Suppressor macrophage (primary cell): ENCODE results near the gene FAM120A.

Experiments used
- DNase-seq, 4 experiments: peaks; one replicate each; pipeline ENCODE4 v3.0.0-alpha.2; 2020 to 2022

Gene FAM120A

DNA sequence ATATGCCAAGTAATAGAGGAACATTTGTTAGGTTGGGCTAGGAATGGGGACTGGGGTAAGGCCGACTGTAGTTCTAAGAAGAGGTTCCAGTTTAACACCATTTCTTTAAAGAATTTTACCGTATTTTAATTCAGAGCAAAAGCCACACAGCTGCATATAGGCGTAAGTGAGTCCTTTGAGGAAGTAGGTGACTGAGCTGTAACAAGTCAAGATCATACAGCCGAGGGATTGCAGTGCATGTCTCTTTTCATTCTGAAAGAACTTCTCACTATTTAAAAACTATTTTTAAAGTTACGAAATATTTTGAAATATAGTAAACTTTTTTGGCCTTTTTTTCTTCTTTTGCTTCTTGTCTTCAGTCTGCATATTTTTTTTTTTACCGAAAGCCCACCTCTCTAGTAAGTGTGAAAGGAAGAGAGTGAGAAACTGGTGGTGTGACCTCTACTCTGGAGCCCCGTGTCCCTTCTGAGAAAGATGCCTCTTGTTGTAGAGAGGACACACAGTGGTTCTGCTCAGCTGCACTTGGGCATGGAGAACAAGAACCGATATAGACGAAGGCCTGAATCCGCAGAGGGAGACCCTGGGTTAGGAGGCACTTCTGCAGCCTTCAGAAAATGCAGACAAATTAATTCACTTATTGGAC lies 60.8 kb downstream of the FAM120A start:
- peak; percentile 56 to 80 (median 70) for DNase-seq

DNA sequence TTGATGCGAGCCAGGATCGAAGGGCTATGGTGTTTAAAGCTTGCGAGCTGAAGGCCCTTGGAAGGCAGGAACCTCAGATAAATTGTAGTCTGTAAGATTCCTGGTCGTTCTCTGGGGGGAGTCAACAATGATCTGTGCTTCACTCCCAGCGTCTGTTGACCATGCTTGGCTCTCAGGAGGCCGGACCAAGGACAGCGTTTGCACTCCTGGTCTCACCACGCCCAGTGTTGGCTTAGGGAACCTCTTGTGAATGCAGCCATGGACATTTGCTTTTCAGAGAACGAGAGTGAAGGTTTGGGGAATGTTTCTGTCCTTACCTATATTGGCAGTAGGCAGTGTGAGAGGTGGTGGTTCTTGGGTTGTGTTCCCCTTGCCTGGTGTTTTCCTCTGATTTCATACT lies 62.1 kb downstream of the FAM120A start:
- no peak for DNase-seq

DNA sequence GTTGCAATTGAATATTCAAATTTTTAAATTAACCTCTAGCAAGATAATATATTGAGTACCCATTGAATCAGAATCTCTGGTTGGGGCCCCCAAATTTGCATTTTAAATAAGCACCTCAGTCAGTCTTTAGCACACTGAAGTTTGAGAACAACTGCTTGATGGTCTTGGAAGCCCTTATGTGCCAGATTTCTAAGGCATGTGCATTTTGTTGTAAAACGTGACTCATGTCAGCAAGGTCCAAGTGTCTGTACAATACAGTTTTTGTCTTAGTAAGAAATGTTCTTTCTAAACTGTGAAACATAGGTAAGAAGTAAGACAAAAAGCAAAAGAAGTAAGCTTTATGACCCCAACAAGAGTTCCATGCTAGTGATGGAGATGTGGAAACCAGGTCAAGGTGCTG lies 65.8 kb downstream of the FAM120A start:
- no peak for DNase-seq

DNA sequence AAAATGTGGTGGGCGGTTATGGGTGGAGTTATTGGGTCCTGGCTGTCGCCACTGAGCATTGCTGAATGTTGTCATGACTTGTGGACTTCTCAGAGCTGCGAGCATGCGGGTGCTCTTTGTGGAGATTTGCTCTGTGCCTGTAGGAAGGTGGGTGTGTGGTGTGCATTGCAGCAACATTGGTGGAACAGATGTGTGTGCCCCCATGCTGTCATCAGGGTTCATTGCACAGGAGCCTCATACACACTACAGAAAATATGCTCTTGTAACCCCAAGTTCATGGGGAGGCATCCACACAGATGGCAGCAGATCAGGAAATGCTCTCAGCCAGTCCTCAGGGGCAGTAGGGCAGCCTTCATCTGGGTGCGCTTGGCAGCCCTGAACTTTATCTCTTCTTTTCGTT lies 69.0 kb downstream of the FAM120A start:
- peak in 3 of 4 experiments; percentile 20 to 27 (median 23) for DNase-seq

DNA sequence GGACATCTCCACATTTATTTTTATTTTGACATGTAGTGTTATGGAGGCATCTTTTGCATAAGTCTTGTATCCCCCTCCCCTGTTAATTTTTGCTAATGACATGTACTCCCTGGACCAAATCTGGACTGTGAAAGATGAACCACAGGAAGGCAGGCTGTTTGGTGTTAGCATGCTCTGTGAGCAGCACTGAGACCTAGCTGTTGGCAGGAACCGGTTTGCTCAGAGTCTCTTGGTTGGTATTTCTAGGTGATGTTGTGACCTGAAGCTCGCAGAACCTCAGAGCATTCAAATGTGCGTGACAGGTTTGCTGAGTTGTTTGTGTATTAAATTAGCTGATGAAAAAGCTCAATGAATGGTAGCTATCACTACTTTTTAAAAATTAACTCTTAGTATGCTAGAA lies 71.3 kb downstream of the FAM120A start:
- DNase-seq = no peak

DNA sequence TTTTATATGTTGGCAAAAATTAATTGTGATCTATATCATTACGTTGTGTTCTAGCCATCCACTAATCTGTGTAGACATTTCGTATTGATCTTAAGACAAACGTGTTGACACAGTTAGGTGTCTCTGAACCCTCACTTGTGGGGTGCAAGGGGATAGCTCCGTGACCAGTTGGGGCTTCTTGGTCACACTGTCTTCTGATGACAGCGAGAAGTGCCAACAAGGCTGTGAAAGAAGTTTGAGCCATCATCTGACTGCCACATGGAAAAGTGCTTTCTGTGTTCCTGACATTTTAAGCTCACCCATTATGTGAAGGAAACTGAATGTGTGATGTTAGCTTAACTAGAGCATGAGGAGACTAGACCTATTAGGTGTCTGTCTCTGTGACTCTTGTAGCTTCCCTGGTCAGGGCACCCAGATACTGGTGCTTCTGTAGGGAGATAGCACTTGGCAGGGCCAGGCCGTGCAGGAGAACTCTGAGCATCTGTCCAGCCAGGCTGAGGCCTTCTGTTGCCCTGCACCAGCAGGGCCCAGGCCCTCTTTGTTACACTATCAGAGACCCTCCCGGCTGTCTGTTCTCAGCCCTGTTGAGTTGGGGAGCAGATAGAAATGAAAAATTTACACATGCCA lies 72.1 kb downstream of the FAM120A start:
- no peak for DNase-seq

DNA sequence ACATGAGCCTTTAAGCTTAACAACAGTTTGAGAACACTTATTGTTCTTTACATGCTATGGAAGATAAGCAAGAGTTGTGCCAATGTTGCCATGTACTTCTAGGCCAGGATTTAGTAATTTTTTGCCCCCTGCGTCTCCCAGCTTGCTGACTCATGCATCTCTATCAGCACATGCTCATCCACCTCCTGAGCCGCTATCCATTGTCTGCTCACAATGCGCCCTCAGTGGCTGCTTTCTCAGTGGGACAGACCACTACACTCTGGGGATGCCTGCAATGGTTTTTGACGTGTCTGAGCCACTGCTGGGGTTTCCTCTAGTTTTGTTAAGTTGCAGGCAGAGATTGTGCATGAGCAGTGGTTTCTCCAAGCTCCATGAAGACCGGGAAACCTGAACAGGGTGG lies 74.0 kb downstream of the FAM120A start:
- DNase-seq = no peak

DNA sequence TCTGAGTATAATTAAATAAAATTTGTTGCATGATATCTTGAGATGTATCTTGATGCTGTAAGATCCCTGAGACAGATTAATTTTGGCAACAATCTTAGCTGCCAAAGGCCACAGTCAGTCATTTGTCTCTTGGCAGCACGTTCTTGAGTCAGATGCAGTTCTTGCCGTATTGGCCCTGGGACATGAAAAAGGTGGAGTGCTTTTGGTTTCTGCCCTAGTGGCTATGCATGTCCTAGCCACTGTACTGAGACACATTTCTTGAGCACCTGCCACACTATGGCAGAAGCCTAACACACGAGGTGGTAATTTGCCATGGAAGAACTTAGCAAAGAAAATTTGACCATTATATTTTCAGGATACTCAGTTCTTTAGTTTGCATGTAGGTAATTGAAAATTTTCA lies 79.9 kb downstream of the FAM120A start:
- DNase-seq = no peak

DNA sequence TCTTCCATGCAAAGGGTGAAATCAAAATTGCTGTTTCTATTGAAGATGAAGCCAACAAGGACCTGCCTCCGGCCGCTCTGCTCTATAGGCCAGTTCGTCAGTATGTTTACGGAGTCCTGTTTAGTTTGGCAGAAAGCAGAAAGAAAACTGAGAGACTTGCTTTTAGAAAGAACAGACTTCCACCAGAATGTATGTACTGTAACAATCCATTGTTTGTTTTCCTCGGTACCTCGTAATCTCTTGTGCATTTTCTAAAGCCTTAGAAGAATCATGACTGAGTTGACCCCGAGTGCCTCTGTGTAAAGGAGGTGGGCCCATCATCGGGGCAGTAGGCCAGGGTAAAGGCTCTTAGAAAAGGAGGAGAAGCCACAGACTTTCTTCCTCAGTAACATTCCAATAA lies 80.7 kb downstream of the FAM120A start:
- no peak for DNase-seq

DNA sequence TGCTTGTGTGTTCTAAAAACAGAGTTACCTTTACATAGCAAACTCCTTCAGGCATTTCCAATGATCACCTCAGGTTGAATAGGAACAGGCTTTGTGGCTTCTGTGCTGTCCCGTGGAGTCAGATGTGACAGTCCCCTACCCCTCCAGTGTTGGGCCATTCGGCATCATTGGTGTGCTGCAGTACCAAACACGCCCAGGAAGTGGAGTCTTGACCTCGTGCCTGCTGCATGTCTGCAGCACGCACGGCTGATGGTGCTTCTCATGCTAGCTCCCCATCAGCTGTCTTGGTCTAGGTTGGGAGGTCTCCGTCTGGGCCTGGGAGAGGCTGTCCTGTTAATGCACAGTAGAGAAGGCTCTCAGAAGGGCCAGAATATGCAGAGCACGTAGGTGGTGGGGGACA lies 82.4 kb downstream of the FAM120A start:
- DNase-seq = no peak

DNA sequence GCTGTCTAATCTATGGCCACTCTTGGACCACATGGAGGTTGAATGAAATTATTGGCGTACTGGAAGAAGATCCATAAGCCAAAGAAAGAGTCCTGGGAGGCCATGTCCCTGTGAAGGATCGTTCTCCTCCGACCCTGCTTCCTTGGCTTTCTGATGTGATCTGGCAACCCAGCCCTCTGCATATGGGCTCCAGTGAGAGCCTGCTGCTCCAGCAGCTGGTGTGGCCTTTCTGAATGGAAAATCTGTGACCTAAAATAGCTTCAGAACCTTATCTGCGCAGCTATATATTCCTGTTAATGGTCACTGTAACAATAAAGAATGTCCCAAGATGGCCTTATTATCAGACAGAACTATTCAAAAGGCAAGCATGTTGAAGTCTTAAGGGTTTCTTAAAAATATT lies 84.7 kb downstream of the FAM120A start:
- DNase-seq = no peak

DNA sequence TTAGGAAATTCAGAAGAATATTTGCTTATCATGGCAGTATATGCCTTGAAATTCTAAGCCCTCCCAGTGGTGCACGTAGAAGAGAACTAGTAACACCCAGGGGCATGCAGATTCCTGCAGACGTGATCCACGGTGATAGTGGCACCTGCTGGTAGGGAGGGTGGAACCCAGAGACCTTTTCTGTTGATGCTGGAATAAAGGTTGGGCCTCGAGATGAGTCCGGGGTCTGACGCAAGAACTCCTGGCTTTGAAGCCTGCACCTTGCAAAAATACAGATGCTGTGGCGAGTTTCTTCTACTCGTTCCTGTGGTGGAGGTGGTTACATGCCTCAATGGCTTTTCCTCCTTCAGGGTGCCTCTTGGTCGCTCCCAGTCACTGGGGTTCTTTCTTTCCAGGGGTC lies 85.4 kb downstream of the FAM120A start:
- DNase-seq = no peak

DNA sequence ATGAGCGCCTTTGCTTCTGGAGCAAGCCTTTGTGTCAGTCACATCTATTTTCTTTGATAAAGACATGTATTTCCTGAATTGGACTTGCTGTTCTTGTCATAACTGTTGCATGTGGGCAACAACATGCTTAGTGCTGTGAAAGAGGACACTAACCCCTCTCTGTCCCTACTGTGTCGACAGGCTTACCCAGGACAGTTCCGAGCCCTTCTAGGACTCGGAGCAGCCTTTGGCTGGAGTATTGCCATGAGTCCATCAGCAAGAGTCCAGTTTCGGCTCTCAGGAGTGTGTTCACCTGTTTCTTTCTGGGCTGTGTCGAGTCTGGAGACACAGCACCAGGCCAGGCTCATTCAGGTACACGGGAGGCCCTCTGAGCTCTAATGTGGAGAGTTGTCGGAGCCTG lies 88.8 kb downstream of the FAM120A start:
- DNase-seq = no peak

DNA sequence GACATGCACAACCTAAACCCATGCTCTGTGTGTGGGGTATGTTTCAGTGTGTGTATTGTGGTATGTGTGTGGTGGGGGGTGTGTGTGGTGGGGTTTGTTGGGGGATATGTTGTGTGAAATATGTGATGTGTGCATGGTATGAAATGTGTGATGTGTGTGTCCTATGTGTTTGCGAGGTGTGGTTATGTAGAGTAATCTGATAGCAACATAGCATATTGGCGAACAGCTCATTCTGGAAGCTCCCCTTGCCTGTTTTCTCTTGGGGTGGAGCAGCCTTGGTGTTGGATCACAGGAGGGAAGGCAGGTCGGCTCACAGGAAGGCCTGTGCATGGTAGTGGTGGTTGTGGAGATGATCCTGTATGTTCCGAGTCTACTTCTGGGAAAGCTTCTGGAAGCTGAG lies 89.5 kb downstream of the FAM120A start:
- DNase-seq = no peak

DNA sequence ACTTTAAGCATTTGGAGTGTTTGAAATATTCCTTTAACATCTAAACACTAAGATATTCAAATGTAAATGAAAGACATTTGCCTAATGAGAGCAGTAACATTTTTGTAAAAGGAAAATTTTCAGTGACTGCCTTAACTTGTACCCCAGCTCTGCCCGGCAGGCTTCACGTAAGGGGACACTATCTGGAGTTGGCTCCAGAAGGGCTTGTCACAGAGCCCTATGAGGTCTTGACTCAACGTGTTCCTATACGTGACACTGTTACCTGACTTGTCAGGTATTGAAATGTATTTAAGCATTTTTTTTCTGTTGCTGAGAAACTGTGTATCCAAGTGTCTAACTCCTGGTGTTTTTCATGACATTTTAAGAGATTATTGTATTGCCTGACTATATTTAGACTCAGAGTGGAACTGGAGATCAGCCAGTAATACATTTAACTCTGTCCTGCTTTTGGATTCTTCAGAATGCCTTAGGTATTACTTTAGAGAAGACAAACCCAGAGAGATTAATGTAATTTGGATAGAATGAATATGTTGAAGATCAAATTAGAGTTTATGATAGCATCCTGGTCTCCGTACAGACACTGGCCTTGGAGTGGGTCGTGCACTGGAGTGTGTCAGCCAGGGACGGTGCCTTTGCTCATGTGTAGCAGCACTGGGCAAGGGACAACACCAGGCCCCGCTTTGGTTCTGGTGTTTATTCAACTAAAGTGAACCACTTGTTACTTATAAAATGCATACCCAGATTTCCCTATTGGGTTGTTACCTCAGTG lies 90.3 kb downstream of the FAM120A start:
- DNase-seq = no peak

DNA sequence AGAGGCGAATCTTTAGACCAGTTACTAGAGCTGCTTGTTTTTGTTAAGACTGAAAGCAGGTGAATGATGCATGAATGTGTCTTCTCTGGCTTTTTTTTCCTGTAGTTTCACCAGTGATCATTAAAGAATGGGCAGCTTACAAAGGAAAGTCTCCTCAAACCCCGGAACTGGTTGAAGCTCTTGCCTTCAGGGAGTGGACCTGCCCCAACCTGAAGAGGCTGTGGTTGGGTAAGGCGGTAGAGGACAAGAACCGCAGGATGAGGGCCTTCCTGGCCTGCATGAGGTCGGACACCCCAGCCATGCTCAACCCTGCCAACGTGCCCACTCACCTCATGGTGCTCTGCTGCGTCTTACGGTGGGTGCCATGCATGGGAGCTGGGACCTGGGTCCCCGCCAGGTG lies 91.6 kb downstream of the FAM120A start:
- DNase-seq = no peak

DNA sequence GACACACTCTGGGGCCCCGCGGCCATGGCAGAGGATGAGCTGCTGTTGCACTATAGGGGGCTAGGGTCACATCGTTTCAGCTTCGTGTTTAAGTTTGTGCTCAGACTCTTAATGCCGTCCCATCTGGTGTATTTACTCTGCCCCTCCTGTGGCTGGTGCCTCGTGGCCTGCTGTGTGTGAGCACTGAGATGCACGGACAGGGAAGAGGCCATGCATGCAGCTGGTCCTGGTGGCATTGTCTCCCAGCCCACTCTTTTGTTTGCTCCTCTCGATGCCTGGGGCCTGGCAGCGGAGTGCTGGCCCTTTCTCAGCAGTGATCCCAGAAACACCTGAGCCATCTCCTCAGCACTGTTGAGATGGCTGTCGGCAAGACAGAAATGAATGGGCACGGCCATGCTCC lies 94.9 kb downstream of the FAM120A start:
- DNase-seq = no peak

DNA sequence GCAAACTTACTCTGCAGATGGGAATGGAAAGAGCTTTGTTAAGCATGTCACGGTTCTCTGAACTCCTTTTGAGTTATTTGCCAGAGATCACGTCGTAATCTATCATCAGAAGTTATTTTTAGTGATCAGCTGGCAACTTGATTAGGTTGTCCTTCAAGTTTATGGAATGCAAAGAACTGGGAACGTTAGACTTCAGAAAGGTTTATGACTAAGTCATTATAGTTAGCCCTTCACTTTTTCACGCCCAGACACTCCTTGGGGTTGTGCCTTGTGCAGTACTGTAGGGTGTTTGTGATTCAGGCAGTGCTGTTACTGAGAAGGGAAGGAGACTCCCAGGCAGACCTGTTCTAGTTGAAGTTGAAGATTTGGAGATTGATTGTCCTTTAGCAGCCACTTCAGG lies 98.1 kb downstream of the FAM120A start:
- DNase-seq = no peak

DNA sequence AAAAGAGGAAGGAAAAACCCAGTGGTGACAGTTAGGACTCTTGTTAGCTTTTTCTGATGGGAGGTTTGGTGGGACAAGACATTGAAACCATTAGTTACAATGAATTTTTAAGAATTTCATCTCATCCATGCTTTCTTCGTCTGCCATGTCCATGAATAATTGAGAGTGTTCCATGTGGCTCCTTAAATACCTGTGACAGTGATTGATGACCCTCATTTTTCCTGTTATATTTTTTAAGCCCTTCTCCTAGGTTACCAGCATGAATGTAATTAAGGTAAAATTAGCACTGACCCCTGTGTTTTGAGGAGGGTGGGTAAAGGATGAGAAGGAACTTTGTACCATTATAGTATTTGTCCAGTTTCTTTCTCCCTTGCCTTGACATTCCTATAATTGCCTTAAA lies 101.4 kb downstream of the FAM120A start:
- peak in 1 of 4 experiments; percentile 12 for DNase-seq

DNA sequence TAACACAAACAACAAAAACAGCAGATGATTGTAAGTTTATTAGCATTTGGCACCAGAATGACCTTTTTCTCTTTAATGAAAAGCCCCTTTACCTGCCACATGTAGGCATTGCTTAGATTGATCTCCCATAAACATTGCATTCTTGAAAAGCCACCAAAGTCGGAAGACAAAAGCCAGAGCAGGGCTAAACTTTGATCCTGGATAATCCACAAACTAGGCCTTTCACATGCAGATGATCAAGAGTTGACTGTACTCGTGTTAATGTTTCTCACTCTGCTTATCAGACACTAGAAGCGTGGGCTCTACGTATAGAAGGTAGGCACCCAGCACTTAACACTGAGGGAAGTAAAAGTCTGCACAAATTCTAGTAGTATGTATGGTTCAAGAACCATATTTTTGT lies 103.9 kb downstream of the FAM120A start:
- DNase-seq = no peak

DNA sequence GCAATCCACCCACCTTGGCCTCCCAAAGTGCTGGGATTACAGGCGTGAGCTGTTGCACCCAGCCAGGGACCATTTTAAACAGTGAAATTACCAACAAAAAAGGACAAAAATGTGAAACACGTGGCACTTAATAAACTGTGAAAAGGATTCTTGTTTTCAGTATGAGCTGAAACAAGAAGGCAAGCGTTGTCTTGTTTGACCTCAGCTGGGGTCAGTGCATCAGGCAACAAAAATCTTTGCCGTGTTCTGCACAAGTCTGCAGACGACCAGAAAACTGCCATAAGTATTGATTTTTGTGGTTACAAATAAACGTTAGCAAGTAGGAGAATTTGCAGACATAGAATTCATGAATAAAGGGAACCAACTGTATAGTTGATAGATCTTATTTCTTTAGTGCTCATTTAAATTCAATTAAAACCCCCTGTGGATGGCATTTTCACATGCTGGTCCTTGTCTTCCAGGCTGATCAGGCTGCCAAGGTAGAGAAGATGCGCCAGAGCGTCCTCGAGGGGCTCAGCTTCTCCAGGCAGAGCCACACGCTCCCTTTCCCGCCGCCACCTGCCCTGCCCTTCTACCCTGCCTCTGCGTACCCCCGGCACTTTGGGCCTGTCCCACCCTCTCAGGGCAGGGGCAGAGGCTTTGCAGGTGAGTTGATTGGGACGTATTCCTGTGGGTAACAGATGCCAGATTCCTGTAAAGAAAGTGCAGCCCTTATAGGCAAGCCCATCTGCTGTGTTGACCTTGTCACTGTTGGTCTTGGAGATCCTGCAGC lies 106.1 kb downstream of the FAM120A start:
- DNase-seq = no peak

DNA sequence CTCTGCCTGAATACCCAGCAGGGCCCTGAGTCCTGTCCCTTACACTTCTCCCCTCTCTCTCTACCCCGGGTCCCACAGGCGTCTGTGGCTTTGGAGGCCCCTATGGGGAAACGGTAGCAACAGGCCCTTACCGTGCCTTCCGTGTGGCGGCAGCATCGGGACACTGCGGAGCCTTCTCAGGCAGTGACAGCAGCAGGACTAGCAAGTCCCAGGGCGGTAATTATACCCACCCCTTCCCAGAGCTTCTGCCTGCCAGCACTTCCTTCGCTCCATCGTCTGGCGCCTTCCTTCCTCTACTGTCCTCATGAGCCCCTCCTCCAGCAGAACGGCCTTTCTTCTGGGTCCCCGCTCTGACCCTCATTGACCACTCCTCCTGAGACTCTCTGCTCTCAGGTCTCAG lies 107.0 kb downstream of the FAM120A start:
- no peak for DNase-seq

DNA sequence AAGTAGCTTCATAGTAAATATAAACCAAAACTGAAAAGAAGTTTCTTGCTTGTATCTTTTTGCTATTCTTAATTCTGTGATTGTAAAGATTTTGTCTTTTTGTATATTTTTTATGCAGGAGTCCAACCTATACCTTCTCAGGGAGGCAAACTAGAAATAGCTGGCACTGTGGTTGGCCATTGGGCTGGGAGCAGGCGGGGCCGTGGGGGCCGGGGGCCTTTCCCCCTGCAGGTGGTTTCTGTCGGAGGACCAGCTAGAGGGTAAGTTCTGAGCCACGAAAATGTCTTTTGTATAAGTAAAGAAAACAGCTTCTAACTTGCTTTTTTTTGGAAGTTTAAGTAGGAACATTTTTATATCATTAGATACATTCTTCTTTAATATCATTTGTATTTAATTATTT lies 109.5 kb downstream of the FAM120A start:
- DNase-seq = no peak
